Ovary (tissue), 3 donors: ENCODE data around the gene RNGTT.

Source experiments
- POLR2A ChIP-seq: fragments of 450-650 bp; IDR thresholded peaks from one replicate; pipeline ENCODE4 v1.6.1; 2017; ENCODE audit warnings: antibody characterized with exemption, mild to moderate bottlenecking, moderate library complexity
- TF ChIP-seq, protein P1 (sequence below), 3 donors: fragments of 450-650 bp in 2 of 3; fragments of 200-600 bp in 1 of 3; IDR thresholded peaks; one replicate each; pipeline versions ENCODE4 v1.5.1 to v1.8.0; 2016 to 2022; ENCODE audit warnings: antibody characterized with exemption in 3 of 3, mild to moderate bottlenecking in 1 of 3
- donor health status: DM: no; HTN: no; CAD: no.

DNA sequence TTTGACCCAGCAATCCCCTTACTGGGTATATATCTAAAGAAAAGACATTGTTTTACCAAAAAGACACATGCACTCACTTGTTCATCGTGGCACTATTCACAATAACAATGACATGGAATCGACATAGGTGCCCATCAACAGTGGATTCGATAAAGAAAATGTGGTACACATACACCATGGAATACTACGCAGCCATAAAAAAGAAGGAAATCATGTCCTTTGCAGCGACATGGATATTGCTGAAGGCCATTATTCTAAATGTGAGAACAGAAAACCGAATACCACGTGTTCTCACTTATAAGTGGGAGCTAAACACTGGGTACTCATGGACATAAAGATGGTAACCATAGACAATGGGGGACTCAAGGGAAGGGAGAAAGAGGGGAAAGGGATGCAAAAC lies 222.3 kb downstream of the RNGTT start:
- TF ChIP-seq, protein P1, sequence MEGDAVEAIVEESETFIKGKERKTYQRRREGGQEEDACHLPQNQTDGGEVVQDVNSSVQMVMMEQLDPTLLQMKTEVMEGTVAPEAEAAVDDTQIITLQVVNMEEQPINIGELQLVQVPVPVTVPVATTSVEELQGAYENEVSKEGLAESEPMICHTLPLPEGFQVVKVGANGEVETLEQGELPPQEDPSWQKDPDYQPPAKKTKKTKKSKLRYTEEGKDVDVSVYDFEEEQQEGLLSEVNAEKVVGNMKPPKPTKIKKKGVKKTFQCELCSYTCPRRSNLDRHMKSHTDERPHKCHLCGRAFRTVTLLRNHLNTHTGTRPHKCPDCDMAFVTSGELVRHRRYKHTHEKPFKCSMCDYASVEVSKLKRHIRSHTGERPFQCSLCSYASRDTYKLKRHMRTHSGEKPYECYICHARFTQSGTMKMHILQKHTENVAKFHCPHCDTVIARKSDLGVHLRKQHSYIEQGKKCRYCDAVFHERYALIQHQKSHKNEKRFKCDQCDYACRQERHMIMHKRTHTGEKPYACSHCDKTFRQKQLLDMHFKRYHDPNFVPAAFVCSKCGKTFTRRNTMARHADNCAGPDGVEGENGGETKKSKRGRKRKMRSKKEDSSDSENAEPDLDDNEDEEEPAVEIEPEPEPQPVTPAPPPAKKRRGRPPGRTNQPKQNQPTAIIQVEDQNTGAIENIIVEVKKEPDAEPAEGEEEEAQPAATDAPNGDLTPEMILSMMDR (IDR thresholded peaks at IDR 0.05), result no peak
- no peak for TF ChIP-seq POLR2A
